Stimulated activated effector memory CD8-positive, alpha-beta T cell treated with anti-CD3 and anti-CD28 coated beads, Interleukin-12 subunit alpha, Interleukin-12 subunit beta, amount 100 ng/mL, for 72 hours (primary cell): Measurements from ENCODE around the gene KPNA6.
A peak's percentile ranks its signal among the peaks of the same experiment; 100 is the strongest.
"Not testable (repeated sequence)": the region's sequence is repeated elsewhere in the genome, so short reads cannot be mapped to it uniquely, and the experiment has no call there.

ENCODE experiments used
- ATAC-seq: fragments of 150-1000 bp; cut with Tn5 transposase; 2 replicates; pipeline ENCODE4 v1.10.0; 2021
- DNase-seq, 2 donors: peaks; one replicate each; pipeline ENCODE4 v3.0.0; 2021 to 2022; ENCODE audit warnings: low spot score in 2 of 2
- H3K27ac Mint-ChIP-seq: one replicate; pipeline ENCODE4 v1.8.0; 2022; ENCODE audit warnings: mild to moderate bottlenecking, mixed read lengths
- H3K36me3 Mint-ChIP-seq: one replicate; pipeline ENCODE4 v1.8.0; 2022; ENCODE audit warnings: mild to moderate bottlenecking, mixed read lengths
- H3K4me1 Mint-ChIP-seq: one replicate; pipeline ENCODE4 v1.8.0; 2022; ENCODE audit warnings: mixed read lengths
- H3K4me3 Mint-ChIP-seq: one replicate; pipeline ENCODE4 v1.8.0; 2022; ENCODE audit warnings: mild to moderate bottlenecking, mixed read lengths
- H3K9me3 Mint-ChIP-seq: one replicate; pipeline ENCODE4 v1.8.0; 2022; ENCODE audit warnings: mixed read lengths

The KPNA6 gene

GRCh38 chr1:32115496-32115895 is 7.6 kb downstream of the KPNA6 start:
- no peak overlapping the region for H3K27ac Mint-ChIP-seq
- DNase-seq (no peak), ATAC-seq (no peak)
- peaks cover 32% of the 10 kb centered on the region for H3K36me3 Mint-ChIP-seq
- no peak overlapping the region for H3K4me3 Mint-ChIP-seq
- H3K4me1 Mint-ChIP-seq: peaks cover 49% of the 10 kb centered on the region
- H3K9me3 Mint-ChIP-seq: no peaks in the 10 kb centered on the region

DNA sequence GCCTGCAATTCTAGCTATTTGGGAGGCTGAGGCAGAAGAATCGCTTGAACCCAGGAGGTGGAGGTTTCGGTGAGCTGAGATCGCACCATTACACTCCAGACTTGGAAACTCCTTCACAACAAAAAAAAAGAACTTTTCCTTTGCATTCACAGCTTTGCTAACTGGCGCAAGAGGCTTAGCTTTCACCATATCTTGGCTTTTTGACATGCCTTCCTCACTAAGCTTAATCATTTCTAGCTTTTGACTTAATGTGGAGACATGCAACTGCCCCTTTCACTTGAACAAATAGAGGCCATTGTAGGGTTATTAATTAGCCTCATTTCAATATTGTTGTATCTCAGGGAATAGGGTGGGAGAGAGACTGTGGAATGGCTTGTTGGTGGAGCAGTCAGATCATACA is 8.7 kb downstream of the KPNA6 start:
- Mint-ChIP-seq H3K27ac (no peak overlapping the region), H3K9me3 (no peaks in the 10 kb centered on the region), H3K4me3 (no peak overlapping the region), H3K36me3 (peaks cover 32% of the 10 kb centered on the region), H3K4me1 (peaks cover 48% of the 10 kb centered on the region)
- DNase-seq (no peak), ATAC-seq (no peak)

DNA sequence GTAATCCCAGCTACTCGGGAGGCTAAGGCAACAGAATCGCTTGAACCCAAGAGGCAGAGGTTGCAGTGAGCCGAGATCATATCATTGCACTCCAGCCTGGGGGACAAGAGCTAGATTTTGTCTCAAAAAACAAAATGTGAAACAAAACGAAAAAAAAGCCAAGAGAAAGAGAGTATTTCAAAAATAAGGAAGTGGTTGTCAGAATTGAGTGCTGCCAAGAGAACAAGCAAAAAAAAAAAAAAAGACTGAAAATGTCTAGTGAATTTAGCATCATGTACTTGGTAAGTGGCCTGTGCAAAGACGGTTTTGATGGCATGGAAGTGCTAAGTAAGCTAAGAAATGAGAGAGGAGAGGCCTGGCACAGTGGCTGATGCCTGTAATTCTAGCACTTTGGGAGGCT is 14.3 kb downstream of the KPNA6 start:
- peaks cover 43% of the 10 kb centered on the region for H3K4me1 Mint-ChIP-seq
- no peak overlapping the region for H3K4me3 Mint-ChIP-seq
- H3K36me3 Mint-ChIP-seq: peaks cover 25% of the 10 kb centered on the region
- no peaks in the 10 kb centered on the region for H3K9me3 Mint-ChIP-seq
- ATAC-seq (no peak), DNase-seq (no peak)
- H3K27ac Mint-ChIP-seq: no peak overlapping the region

- H3K9me3 Mint-ChIP-seq, DNase-seq, ATAC-seq, H3K4me3 Mint-ChIP-seq, H3K27ac Mint-ChIP-seq: not testable (repeated sequence)
- Mint-ChIP-seq H3K36me3 (peaks cover 16% of the 10 kb centered on the region), H3K4me1 (peaks cover 50% of the 10 kb centered on the region)
Observed at GRCh38 chr1:32123361-32123760, 15.5 kb downstream of the KPNA6 start.

DNA sequence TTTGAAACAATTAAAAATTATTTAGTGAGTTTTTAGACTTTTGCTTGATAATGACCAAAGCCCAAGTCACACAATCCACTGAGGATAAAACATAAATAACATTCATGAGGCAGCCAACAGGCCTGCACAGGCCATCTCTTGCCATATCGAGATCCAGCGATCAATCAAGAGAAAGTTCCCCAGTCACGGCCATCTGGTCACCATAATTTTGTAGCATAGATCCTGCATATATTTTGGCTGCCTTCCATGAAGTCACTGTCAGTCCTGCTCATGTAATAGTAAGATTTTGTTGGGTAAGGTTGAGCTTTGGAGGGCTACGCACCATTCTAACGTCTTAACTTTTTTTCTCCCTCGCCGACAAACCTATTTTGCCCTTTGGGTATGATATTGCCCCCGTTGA is 17.5 kb downstream of the KPNA6 start:
- DNase-seq (no peak), ATAC-seq (no peak)
- H3K27ac Mint-ChIP-seq: no peak overlapping the region
- no peaks in the 10 kb centered on the region for H3K9me3 Mint-ChIP-seq
- H3K4me1 Mint-ChIP-seq: peaks cover 58% of the 10 kb centered on the region
- H3K36me3 Mint-ChIP-seq: peaks cover 26% of the 10 kb centered on the region
- H3K4me3 Mint-ChIP-seq: no peak overlapping the region

- H3K27ac Mint-ChIP-seq: peak overlapping the region; percentile 52
- no peak for ATAC-seq
- H3K4me1 Mint-ChIP-seq: peaks cover 46% of the 10 kb centered on the region
- no peaks in the 10 kb centered on the region for H3K9me3 Mint-ChIP-seq
- peaks cover 37% of the 10 kb centered on the region for H3K36me3 Mint-ChIP-seq
- H3K4me3 Mint-ChIP-seq: no peak overlapping the region
- DNase-seq: no peak
Observed at GRCh38 chr1:32126770-32127169, 18.9 kb downstream of the KPNA6 start.

- H3K27ac Mint-ChIP-seq: peak overlapping the region; percentile 52
- no peak overlapping the region for H3K4me3 Mint-ChIP-seq
Observed at GRCh38 chr1:32127409-32128198, 19.7 kb downstream of the KPNA6 start.

DNA sequence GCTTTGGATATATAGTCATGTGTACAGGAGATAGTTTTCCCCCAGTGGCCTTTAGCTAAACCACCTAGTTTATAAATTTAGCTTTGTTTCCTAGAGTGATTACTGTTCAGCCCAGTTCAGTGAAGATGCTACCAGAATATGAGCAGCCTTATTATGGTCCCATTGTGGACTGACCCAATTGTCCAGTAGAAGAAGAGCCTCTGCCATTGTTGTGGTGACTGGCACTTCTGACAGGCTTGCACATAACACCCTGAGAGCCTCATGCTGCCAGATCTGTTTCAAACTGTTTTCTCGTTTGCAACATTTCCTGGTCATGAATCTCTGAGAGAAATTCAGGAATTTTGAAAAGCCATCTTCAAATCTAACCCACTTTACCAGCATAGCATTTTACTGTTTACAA is 20.6 kb downstream of the KPNA6 start:
- no peak for DNase-seq
- Mint-ChIP-seq H3K4me3 (no peak overlapping the region), H3K36me3 (peaks cover 37% of the 10 kb centered on the region), H3K9me3 (no peaks in the 10 kb centered on the region), H3K27ac (peak overlapping the region; percentile 48), H3K4me1 (peaks cover 30% of the 10 kb centered on the region)
- no peak for ATAC-seq

More at GRCh38 chr1:32127409-32128198, 19.7 kb downstream of the KPNA6 start:
- Mint-ChIP-seq H3K4me1 (peaks cover 37% of the 10 kb centered on the region), H3K9me3 (no peaks in the 10 kb centered on the region), H3K36me3 (peaks cover 32% of the 10 kb centered on the region)
- DNase-seq: no peak
- no peak for ATAC-seq

- peaks cover 37% of the 10 kb centered on the region for H3K36me3 Mint-ChIP-seq
- peaks cover 30% of the 10 kb centered on the region for H3K4me1 Mint-ChIP-seq
- H3K27ac Mint-ChIP-seq: peak overlapping the region; percentile 48
- no peaks in the 10 kb centered on the region for H3K9me3 Mint-ChIP-seq
- ATAC-seq: no peak
- H3K4me3 Mint-ChIP-seq: no peak overlapping the region
- DNase-seq: no peak
Observed at GRCh38 chr1:32128964-32129363, 21.1 kb downstream of the KPNA6 start.

GRCh38 chr1:32133950-32134280 is 26.1 kb downstream of the KPNA6 start:
- H3K27ac Mint-ChIP-seq, DNase-seq, H3K4me3 Mint-ChIP-seq, ATAC-seq, H3K9me3 Mint-ChIP-seq: not testable (repeated sequence)
- peaks cover 26% of the 10 kb centered on the region for H3K4me1 Mint-ChIP-seq
- peaks cover 48% of the 10 kb centered on the region for H3K36me3 Mint-ChIP-seq

- H3K9me3 Mint-ChIP-seq: no peaks in the 10 kb centered on the region
- peaks cover 28% of the 10 kb centered on the region for H3K36me3 Mint-ChIP-seq
- peaks cover 44% of the 10 kb centered on the region for H3K4me1 Mint-ChIP-seq
- no peak for ATAC-seq
- no peak overlapping the region for H3K4me3 Mint-ChIP-seq
- H3K27ac Mint-ChIP-seq: peak overlapping the region; percentile 55
- no peak for DNase-seq
Observed at GRCh38 chr1:32137111-32137510, 29.3 kb downstream of the KPNA6 start.

DNA sequence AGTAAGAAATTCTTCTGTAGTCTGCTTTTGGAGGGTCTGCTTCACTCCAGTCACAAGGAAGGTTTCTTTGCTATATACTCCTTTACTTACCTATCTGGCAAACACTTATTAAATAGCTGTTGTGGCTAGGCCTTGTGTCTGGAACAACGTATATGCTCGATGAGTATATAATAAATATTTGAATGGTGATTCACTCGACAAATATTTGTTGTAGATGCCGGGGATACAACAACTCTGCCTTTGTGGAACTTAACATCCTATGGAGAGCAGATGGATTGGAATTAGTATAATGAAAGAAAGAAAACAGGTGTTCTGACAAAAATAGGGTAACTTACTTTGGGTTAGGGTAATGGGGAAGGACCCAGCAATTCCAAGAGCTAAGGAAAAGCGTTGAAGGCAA is 31.1 kb downstream of the KPNA6 start:
- H3K27ac Mint-ChIP-seq: peak overlapping the region; percentile 55
- no peak for ATAC-seq
- no peak overlapping the region for H3K4me3 Mint-ChIP-seq
- peaks cover 50% of the 10 kb centered on the region for H3K4me1 Mint-ChIP-seq
- peaks cover 16% of the 10 kb centered on the region for H3K36me3 Mint-ChIP-seq
- no peaks in the 10 kb centered on the region for H3K9me3 Mint-ChIP-seq
- no peak for DNase-seq

- ATAC-seq (no peak), DNase-seq (no peak)
- Mint-ChIP-seq H3K4me1 (peaks cover 57% of the 10 kb centered on the region), H3K36me3 (peaks cover 11% of the 10 kb centered on the region), H3K4me3 (no peak overlapping the region), H3K27ac (no peak overlapping the region), H3K9me3 (no peaks in the 10 kb centered on the region)
Observed at GRCh38 chr1:32142446-32143301, 34.8 kb downstream of the KPNA6 start.

GRCh38 chr1:32143302-32143695 is 35.4 kb downstream of the KPNA6 start:
- DNase-seq, H3K27ac Mint-ChIP-seq, H3K9me3 Mint-ChIP-seq, H3K4me3 Mint-ChIP-seq, ATAC-seq: not testable (repeated sequence)
- Mint-ChIP-seq H3K36me3 (peaks cover 14% of the 10 kb centered on the region), H3K4me1 (peaks cover 51% of the 10 kb centered on the region)

DNA sequence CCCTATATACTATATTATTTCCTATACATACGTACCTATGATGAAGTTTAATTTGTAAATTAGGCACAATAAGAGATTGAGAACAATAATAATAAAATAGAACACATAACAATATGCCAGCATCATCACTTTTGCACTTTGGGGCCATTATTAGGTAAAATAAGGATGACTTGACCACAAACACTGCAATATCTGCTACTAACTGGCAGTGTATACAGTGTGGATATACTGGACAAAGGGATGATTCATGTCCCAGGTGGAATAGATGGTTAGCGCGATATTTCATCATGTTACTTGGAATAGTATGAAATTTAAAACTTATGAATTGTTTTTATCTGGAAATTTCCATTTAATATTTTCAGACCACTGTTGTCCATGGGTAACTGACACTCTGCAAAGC is 36.2 kb downstream of the KPNA6 start:
- DNase-seq (no peak), ATAC-seq (no peak)
- H3K36me3 Mint-ChIP-seq: peaks cover 20% of the 10 kb centered on the region
- peaks cover 43% of the 10 kb centered on the region for H3K4me1 Mint-ChIP-seq
- H3K4me3 Mint-ChIP-seq: no peak overlapping the region
- H3K27ac Mint-ChIP-seq: peak overlapping the region; percentile 50
- H3K9me3 Mint-ChIP-seq: peaks cover 3% of the 10 kb centered on the region

GRCh38 chr1:32147799-32148198 is 39.9 kb downstream of the KPNA6 start:
- Mint-ChIP-seq H3K4me1 (peaks cover 39% of the 10 kb centered on the region), H3K36me3 (peaks cover 24% of the 10 kb centered on the region)
- H3K4me3 Mint-ChIP-seq, H3K27ac Mint-ChIP-seq, H3K9me3 Mint-ChIP-seq, DNase-seq, ATAC-seq: not testable (repeated sequence)
